ENCODE data around the gene CSRNP3.

DNA sequence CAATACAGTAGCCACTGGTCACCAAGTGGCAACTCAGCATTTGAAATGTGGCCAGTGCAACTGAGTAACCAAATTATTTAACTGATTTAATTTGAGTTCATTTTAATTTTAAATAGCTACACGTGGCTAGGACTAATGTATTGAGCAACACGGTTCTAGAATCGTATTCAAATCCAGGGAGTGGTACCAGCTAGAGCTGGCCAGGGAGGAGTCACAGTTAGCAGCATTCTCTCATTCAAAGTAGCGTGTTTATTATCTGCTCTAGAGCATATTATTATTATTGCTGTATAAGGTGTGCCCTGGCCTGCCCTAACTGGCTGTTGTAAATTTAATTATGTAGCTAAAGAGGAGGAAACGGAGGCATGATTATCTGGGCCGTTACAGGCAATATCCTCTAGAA, 231.6 kb downstream of the CSRNP3 start:
- no peak for TF ChIP-seq CTCF (IDR thresholded peaks at IDR 0.05)
- no peak for TF ChIP-seq EP300 (IDR thresholded peaks at IDR 0.05)

Measured in ovary (tissue), 3 donors.